HCT116 (cell line): ENCODE data around the gene RAPGEF3.

Experiments
- ELF1 ChIP-seq: IDR thresholded peaks from 2 replicates; pipeline ENCODE4 v1.6.1; 2012; ENCODE audit warnings: low read depth, borderline replicate concordance
- EZH2 ChIP-seq: fragments of 200-600 bp; sonication (generic); IDR thresholded peaks from 2 replicates; pipeline ENCODE4 v1.6.1; 2017; ENCODE audit warnings: antibody characterized with exemption, mixed run types
- EZH2phosphoT487 ChIP-seq: fragments of 200-600 bp; IDR thresholded peaks from 2 replicates; pipeline ENCODE4 v1.6.1; 2018; ENCODE audit warnings: antibody characterized with exemption, borderline replicate concordance
- POLR2A ChIP-seq: IDR thresholded peaks from 2 replicates; pipeline ENCODE4 v1.7.0; 2011; ENCODE audit warnings: borderline replicate concordance; ENCODE audit not compliant: insufficient read depth, insufficient read length; ENCODE audit errors: extremely low read depth
- RAD21 ChIP-seq: IDR thresholded peaks from 2 replicates; pipeline ENCODE4 v1.6.1; 2012; ENCODE audit warnings: low read depth, mild to moderate bottlenecking
- TF ChIP-seq, protein P1 (sequence below), 3 experiments: fragments of 200-600 bp in 1 of 3; sonication (generic) in 1 of 3; IDR thresholded peaks in 2 of 3; conservative IDR thresholded peaks in 1 of 3; 2 replicates each; pipeline ENCODE4 v1.5.1; 2012 to 2017; ENCODE audit warnings: low read depth in 2 of 3, low read length in 2 of 3, antibody characterized with exemption in 1 of 3, borderline replicate concordance in 1 of 3, control low read depth in 1 of 3, mild to moderate bottlenecking in 1 of 3, mixed read lengths in 1 of 3, mixed run types in 1 of 3, moderate library complexity in 1 of 3; ENCODE audit not compliant: insufficient read depth in 1 of 3
- TF ChIP-seq, protein P2 (sequence below): IDR thresholded peaks from 2 replicates; pipeline ENCODE4 v1.6.1; 2012
- TF ChIP-seq, protein P3 (sequence below): IDR thresholded peaks from 2 replicates; pipeline ENCODE4 v1.6.1; 2012; ENCODE audit warnings: low read depth

DNA sequence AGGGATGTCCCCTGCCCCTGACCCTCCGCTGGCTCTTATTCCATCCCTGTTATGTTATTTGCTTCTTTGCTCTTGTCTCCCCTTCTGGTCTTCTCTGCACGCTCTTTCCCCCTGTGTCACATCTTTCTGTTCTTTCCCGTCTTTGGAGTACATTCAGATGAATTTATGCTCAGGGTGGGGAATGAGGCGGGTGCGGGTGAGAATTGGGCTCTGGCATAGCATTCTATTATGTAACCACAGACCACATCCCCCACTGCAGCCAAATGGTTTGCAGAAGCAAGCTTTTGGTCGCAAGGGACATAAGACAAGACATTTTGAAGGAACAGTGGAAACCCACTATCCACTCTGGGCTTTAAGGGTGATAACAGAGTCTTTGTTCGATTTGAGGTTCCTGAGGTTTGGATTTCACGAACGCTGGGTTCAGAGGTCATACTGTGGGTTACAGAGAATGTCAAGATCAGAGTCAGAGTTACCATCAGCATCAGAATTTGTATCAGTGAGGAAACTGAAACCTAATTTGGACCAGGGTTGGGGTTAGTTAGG is 37.2 kb downstream of the RAPGEF3 start:
- TF ChIP-seq, protein P1, sequence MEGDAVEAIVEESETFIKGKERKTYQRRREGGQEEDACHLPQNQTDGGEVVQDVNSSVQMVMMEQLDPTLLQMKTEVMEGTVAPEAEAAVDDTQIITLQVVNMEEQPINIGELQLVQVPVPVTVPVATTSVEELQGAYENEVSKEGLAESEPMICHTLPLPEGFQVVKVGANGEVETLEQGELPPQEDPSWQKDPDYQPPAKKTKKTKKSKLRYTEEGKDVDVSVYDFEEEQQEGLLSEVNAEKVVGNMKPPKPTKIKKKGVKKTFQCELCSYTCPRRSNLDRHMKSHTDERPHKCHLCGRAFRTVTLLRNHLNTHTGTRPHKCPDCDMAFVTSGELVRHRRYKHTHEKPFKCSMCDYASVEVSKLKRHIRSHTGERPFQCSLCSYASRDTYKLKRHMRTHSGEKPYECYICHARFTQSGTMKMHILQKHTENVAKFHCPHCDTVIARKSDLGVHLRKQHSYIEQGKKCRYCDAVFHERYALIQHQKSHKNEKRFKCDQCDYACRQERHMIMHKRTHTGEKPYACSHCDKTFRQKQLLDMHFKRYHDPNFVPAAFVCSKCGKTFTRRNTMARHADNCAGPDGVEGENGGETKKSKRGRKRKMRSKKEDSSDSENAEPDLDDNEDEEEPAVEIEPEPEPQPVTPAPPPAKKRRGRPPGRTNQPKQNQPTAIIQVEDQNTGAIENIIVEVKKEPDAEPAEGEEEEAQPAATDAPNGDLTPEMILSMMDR (IDR thresholded peaks at IDR 0.05 in 2 of 3, conservative IDR thresholded peaks at IDR 0.05 in 1 of 3; ENCODE audit: borderline replicate concordance in 1 of 3, insufficient read depth in 1 of 3, low read depth in 2 of 3, low read length in 2 of 3): no peak
- TF ChIP-seq, protein P2, sequence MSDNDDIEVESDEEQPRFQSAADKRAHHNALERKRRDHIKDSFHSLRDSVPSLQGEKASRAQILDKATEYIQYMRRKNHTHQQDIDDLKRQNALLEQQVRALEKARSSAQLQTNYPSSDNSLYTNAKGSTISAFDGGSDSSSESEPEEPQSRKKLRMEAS: no peak
- TF ChIP-seq EZH2 (no peak), EZH2phosphoT487 (no peak), ELF1 (no peak), RAD21 (no peak), POLR2A (no peak)
- TF ChIP-seq, protein P3, sequence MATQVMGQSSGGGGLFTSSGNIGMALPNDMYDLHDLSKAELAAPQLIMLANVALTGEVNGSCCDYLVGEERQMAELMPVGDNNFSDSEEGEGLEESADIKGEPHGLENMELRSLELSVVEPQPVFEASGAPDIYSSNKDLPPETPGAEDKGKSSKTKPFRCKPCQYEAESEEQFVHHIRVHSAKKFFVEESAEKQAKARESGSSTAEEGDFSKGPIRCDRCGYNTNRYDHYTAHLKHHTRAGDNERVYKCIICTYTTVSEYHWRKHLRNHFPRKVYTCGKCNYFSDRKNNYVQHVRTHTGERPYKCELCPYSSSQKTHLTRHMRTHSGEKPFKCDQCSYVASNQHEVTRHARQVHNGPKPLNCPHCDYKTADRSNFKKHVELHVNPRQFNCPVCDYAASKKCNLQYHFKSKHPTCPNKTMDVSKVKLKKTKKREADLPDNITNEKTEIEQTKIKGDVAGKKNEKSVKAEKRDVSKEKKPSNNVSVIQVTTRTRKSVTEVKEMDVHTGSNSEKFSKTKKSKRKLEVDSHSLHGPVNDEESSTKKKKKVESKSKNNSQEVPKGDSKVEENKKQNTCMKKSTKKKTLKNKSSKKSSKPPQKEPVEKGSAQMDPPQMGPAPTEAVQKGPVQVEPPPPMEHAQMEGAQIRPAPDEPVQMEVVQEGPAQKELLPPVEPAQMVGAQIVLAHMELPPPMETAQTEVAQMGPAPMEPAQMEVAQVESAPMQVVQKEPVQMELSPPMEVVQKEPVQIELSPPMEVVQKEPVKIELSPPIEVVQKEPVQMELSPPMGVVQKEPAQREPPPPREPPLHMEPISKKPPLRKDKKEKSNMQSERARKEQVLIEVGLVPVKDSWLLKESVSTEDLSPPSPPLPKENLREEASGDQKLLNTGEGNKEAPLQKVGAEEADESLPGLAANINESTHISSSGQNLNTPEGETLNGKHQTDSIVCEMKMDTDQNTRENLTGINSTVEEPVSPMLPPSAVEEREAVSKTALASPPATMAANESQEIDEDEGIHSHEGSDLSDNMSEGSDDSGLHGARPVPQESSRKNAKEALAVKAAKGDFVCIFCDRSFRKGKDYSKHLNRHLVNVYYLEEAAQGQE: no peak
